ENCODE measurements around the gene ETFDH. TPM values are rescaled to one million over a fixed set of nuclear protein-coding genes. Genes with fewer than 3 reads are reported as not detected.

Gene ETFDH
- 15.4 TPM for polyA plus RNA-seq (2012; ENCODE audit: insufficient read length, low read depth)

DNA sequence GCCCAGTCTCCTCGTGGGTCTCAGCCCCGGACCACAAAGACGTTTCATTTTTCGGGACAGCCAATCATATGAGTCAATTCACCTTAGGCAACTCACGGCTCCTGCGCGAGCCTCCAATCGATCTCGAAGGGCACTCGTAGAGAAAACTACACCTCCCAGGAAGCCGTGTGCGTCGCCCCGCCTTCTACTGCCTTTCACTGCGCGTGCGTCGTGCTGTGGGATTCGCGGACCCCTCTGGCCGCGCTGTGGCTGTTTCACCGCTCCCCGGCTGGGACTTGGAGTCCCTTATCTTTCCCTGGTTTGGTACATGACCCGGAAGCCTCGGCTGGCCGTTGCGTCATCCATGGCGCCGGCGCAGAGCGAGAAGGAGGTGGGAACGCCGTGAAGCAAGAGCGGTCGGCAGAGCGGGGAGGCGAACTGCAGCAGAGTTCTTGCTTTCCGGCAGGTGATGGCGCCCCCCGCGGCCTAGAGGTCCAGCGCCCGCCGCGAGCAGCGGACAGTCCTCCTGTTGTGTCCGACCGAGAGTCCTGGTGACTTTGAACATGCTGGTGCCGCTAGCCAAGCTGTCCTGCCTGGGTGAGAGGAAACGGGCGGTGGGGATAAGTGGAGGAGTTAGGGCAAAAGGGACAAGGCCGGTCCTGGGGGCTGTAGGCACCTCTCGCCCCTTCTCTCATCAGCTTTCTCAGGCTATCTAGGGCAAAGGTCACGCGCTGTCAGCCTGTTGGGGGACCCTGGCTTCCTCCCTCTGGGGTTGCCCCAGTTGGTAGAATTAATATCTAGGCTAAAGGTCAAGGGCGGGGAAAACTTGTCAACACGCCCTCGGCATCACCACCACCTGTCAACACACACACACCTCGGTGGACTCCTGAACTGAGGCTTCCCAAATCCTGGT, at the start of gene ETFDH:
Gene ETFDH, plus strand, starts transcription at position 382 of the 892 bp plus-strand sequence. Its CDS starts 161 bp downstream, at position 543.
- TF ChIP-seq SIN3A (IDR thresholded peaks at IDR 0.05; ENCODE audit: borderline replicate concordance, insufficient read depth, low read length) (0 out of 2 replicates have a peak, but pooled peaks have one; percentile 31), TAF1 (IDR thresholded peaks at IDR 0.05; ENCODE audit: borderline replicate concordance, insufficient read depth, low read length) (peak; percentile 74; the same call in 1 of the 2 replicates), FOXP2 (optimal IDR thresholded peaks at IDR 0.05; ENCODE audit: borderline replicate concordance, extremely low read depth, extremely low read length, insufficient read depth) (peak; percentile 90), POLR2AphosphoS5 (IDR thresholded peaks at IDR 0.05; ENCODE audit: low read depth, low read length) (peak; percentile 52)
- TF ChIP-seq, protein P1, sequence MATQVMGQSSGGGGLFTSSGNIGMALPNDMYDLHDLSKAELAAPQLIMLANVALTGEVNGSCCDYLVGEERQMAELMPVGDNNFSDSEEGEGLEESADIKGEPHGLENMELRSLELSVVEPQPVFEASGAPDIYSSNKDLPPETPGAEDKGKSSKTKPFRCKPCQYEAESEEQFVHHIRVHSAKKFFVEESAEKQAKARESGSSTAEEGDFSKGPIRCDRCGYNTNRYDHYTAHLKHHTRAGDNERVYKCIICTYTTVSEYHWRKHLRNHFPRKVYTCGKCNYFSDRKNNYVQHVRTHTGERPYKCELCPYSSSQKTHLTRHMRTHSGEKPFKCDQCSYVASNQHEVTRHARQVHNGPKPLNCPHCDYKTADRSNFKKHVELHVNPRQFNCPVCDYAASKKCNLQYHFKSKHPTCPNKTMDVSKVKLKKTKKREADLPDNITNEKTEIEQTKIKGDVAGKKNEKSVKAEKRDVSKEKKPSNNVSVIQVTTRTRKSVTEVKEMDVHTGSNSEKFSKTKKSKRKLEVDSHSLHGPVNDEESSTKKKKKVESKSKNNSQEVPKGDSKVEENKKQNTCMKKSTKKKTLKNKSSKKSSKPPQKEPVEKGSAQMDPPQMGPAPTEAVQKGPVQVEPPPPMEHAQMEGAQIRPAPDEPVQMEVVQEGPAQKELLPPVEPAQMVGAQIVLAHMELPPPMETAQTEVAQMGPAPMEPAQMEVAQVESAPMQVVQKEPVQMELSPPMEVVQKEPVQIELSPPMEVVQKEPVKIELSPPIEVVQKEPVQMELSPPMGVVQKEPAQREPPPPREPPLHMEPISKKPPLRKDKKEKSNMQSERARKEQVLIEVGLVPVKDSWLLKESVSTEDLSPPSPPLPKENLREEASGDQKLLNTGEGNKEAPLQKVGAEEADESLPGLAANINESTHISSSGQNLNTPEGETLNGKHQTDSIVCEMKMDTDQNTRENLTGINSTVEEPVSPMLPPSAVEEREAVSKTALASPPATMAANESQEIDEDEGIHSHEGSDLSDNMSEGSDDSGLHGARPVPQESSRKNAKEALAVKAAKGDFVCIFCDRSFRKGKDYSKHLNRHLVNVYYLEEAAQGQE (IDR thresholded peaks at IDR 0.05; ENCODE audit: insufficient read depth in 1 of 2, low read depth in 2 of 2, low read length in 2 of 2): no peak

GRCh38 chr4:158624889-158625478, 47.1 kb upstream of the ETFDH start:
- TF ChIP-seq, protein P1 (IDR thresholded peaks at IDR 0.05; ENCODE audit: insufficient read depth in 1 of 2, low read depth in 2 of 2, low read length in 2 of 2): no peak
- no peak for TF ChIP-seq FOXP2 (optimal IDR thresholded peaks at IDR 0.05; ENCODE audit: borderline replicate concordance, extremely low read depth, extremely low read length, insufficient read depth)
- no peak for TF ChIP-seq TAF1 (IDR thresholded peaks at IDR 0.05; ENCODE audit: borderline replicate concordance, insufficient read depth, low read length)
- TF ChIP-seq POLR2AphosphoS5 (IDR thresholded peaks at IDR 0.05; ENCODE audit: low read depth, low read length): no peak
- no peak for TF ChIP-seq SIN3A (IDR thresholded peaks at IDR 0.05; ENCODE audit: borderline replicate concordance, insufficient read depth, low read length)

DNA sequence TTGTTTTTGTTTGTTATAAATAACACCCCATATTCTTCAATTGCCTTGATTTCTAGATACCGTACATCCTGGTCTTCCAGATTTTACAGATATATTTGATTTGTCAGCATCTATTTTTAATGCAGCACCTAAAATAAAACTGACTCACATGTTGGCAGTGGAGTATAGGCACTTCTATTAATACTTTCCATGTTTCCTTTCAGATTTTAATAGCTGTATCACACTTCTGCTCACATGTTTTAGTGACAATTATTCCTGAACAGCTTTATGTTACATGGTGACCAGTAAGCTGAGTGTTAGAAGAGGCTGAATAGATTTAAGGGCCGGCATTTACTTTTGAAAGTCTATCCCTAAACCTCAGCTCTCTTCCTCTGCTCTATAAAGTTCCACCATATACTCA, 46.6 kb upstream of the ETFDH start:
- TF ChIP-seq POLR2AphosphoS5 (IDR thresholded peaks at IDR 0.05; ENCODE audit: low read depth, low read length) (no peak), FOXP2 (optimal IDR thresholded peaks at IDR 0.05; ENCODE audit: borderline replicate concordance, extremely low read depth, extremely low read length, insufficient read depth) (no peak), SIN3A (IDR thresholded peaks at IDR 0.05; ENCODE audit: borderline replicate concordance, insufficient read depth, low read length) (no peak), TAF1 (IDR thresholded peaks at IDR 0.05; ENCODE audit: borderline replicate concordance, insufficient read depth, low read length) (no peak)
- TF ChIP-seq, protein P1 (IDR thresholded peaks at IDR 0.05; ENCODE audit: insufficient read depth in 1 of 2, low read depth in 2 of 2, low read length in 2 of 2): no peak

- TF ChIP-seq SIN3A (IDR thresholded peaks at IDR 0.05; ENCODE audit: borderline replicate concordance, insufficient read depth, low read length) (no peak; the same call in 1 of the 2 replicates), TAF1 (IDR thresholded peaks at IDR 0.05; ENCODE audit: borderline replicate concordance, insufficient read depth, low read length) (no peak), FOXP2 (optimal IDR thresholded peaks at IDR 0.05; ENCODE audit: borderline replicate concordance, extremely low read depth, extremely low read length, insufficient read depth) (no peak), POLR2AphosphoS5 (IDR thresholded peaks at IDR 0.05; ENCODE audit: low read depth, low read length) (no peak)
- TF ChIP-seq, protein P1 (IDR thresholded peaks at IDR 0.05; ENCODE audit: insufficient read depth in 1 of 2, low read depth in 2 of 2, low read length in 2 of 2): no peak
Measured at GRCh38 chr4:158630893-158631292, 41.2 kb upstream of the ETFDH start.

All from PFSK-1 (cell line).